Measurements from ENCODE around the gene RAB30. TPM values are rescaled to one million over a fixed set of nuclear protein-coding genes. Genes with fewer than 3 reads are reported as not detected.
A peak's percentile ranks its signal among the peaks of the same experiment; 100 is the strongest.

The RAB30 gene, protein sequence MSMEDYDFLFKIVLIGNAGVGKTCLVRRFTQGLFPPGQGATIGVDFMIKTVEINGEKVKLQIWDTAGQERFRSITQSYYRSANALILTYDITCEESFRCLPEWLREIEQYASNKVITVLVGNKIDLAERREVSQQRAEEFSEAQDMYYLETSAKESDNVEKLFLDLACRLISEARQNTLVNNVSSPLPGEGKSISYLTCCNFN
- 24.2 TPM for total RNA-seq
- long read RNA-seq, transcript RAB30-205 (5 exons, 792 nt) = major isoform, 9 of 19 reads
- long read RNA-seq, transcript RAB30-201 (5 exons, 1,393 nt) = minor isoform, 7 of 19 reads
- long read RNA-seq, partial matches to known transcripts = 0 of 19 reads
- long read RNA-seq, other reads (novel, unspliced or antisense) = 3 of 19 reads

DNA sequence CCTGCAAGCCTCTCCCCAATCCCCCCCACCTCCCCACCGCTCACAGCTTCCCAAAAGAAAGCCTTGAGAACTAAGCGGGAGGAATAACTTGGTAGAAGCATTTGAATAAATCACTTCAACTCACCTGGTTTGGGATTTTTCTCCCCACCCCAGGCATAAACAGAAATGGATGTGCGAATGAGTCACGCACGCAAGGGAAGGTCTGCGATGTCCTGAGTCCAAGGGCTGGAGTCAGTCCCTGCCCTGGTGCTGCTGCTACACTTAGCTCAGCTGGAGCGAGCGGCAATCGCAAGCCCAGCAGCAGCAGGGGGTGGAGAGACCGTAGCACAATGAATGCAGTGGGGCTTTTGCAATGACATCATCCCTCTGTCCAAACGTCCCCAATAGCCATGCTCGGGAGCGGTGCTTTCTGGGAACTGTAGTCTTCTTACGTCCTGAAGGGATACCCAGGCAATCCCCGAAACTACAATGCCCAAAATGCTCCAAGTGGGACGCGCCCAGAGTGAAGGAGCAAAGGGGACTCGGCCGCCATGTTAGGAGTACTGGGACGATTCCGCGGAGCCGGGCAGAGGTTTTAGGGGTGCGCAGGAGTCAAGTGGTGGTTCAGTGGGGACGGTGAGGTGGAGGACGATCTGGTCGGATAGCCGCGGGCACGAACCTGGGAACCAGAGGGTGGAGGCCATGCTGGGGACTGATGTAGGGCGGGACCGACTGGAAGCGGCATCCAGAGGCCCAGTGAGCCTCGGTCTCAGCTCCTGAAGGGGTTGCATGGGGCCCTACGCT is at the start of gene RAB30:
RAB30 (minus strand) TSS at position 331 of the 783 bp plus-strand sequence. CDS start 74,581 bp downstream, outside the sequence.
- intact Hi-C loops (cut with DNase I) = loop anchor here (10.0 kb wide), 2 partner anchors 83 to 147 kb away; partner anchors contain the start of gene PCF11
- peak; percentile 94 for DNase-seq
- ATAC-seq (ENCODE audit: poor library complexity) = peak; percentile 98

DNA sequence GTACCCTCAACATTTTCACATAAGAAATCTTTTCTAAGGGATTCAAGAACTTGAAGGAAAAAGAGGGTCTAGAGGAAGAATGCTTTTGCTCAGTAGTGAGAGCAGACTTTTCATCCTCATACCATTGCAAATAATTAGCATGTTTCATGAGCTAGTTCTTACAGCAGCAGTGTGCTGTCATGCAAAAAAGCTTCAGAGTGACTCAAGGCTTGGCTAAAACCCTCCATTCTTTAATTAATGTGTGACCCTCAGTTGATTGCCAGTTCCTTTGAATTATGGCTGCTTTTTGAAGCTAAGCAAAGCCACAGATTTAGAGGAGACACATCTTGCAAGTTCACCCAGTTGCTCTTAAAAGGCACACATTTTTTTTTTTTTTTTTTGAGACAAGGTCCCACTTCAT is 48.6 kb upstream of the RAB30 start:
- intact Hi-C loops (cut with DNase I) = no loop called here
- ATAC-seq (ENCODE audit: poor library complexity) = no peak
- DNase-seq = no peak

DNA sequence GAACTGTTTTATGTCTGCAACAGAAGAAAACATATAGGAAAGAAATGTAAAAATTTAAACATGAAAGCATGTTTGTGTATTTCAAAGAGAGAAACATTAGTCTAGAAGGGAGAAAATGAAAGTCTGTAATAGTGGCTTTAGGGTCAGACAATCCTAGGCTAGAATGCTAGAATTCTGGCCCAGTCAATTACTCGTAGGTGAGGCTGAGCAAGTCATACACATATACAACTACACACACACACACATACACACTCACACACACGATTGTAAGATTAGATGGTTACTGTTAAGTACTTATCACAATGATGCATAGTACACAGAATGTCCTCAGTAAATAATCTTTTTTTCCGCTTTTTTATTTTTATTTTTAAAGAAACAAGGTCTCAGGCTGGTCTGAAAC is 47.5 kb upstream of the RAB30 start:
- no peak for ATAC-seq (ENCODE audit: poor library complexity)

DNA sequence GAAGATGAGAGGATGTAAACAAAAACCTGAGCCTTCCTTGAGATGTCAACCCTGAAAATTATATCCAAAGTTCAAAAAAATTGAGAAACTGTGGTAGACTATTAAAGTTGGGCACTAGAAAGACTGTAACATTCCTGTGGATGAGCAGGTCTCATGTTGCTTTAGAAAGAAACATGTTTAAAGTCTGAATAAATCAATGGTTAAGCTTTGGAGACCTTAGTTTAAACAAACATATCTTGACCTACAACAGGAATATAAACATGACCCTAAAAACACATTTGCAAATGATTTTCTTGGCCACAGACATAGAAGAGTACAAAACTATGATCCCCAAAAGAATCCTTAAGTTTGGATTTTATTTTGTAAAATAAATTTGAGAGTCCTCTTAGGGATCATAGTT is 47.1 kb upstream of the RAB30 start:
- intact Hi-C loops (cut with DNase I) = no loop called here
- DNase-seq (no peak), ATAC-seq (ENCODE audit: poor library complexity) (no peak)

More for the DNA sequence above, 47.5 kb upstream of the RAB30 start:
- intact Hi-C loops (cut with DNase I) = no loop called here
- no peak for DNase-seq

DNA sequence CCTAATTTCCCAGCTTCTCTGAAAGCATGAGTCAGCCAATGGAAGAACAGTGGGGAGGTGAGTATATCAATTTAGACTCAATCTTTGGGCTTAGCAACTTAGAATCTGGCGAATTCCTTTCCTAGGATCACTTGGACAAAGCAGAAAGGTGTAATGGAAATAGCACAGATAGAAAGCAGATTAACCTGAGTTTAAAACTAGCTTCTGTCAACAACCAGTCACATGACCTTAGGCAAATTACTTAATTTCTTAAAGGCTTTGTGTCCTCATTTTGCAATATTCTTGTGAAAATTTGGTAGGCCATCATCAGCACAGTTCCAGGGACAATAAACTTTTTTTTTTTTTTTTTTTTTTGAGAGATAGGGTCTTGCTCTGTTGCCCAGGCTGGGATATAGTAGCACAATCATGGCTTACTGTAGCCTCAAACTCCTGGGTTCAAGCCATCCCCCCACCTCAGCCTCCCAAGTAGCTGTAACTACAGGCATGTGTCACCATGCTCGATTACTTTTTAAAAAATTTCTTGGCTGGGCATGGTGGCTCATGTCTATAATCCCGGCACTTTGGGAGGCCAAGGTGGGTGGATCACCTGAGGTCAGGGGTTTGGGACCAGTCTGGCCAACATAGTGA is 44.4 kb upstream of the RAB30 start:
- DNase-seq = no peak

DNA sequence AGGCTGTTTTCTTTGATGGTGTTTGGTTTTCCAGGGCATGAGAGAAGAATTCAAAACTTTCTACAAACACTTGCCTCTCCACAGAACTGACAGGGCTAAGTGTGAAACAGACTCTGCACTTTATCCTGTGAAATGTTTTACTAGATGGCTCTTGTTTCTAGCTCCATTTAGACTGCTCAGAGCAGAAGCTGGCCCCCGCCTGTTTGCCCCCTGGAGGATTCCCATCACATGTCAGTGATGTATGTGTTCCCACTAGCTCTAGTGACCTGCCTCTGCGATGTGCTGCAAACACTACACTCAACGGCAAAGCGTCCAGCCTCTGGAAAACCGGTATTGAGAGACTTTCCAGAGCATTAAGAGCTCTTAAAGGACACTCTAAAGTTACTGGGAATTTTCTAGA is 43.9 kb upstream of the RAB30 start:
- no peak for DNase-seq
- intact Hi-C loops (cut with DNase I) = no loop called here
- no peak for ATAC-seq (ENCODE audit: poor library complexity)

More for the DNA sequence above, 44.4 kb upstream of the RAB30 start:
- no peak for ATAC-seq (ENCODE audit: poor library complexity)
- intact Hi-C loops (cut with DNase I) = no loop called here

DNA sequence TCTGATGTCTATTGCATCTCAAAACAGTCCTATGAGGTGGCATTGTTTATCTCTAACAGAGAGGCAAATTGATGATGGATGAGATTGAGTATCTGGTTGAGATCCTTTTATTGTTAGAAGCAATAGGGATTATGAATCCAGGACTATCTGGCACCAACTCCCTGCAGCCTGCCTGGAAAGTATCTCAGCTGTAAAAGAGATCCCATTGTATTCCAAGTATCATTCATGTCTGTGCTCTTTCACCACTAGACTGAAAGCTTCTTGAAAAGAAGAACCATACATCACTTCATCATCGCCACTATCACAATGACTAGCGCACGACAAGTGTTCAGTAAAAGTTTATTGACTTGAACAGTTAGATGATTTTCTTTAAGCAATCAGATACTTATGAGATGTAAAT is 43.3 kb upstream of the RAB30 start:
- DNase-seq (no peak), ATAC-seq (ENCODE audit: poor library complexity) (no peak)
- intact Hi-C loops (cut with DNase I) = no loop called here

DNA sequence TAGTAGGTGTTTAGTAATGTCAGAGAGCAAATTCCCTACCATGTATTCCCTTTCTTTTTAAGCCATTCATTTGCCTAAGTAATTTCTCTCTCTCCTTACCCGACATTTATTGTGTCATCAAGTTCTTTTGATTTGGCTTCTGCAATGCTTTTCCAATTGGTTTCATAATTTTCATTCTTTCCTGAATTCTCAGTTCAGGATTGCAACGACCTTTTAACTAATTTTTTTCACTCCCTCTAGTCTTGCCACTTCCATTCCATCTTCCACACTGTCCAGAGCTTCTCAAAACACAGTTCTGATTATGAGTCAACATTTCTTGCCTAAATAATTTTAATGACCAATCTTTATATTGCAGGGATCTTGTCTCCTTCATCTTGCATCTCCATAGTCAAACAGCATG is 41.2 kb upstream of the RAB30 start:
- ATAC-seq (ENCODE audit: poor library complexity) (no peak), DNase-seq (no peak)
- intact Hi-C loops (cut with DNase I) = no loop called here

DNA sequence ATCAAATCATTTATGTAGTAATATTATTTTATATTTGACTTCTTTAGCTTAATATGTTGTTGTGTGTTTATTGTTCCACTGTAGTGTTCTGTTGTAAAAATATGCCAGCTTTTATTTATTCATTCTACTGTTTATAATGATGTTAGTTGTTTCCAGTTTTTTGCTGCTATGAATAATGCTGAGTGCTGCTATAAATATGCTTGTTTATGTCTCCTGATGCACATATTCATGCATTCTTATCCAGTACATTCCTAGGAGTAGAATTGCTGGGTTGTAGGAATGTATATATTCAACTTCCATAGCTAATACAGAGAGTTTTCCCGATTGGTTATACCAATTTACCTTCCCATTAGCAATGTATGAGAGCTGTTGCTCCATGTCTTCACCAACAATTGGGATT is 33.5 kb upstream of the RAB30 start:
- ATAC-seq (ENCODE audit: poor library complexity) = no peak
- intact Hi-C loops (cut with DNase I) = no loop called here
- no peak for DNase-seq

DNA sequence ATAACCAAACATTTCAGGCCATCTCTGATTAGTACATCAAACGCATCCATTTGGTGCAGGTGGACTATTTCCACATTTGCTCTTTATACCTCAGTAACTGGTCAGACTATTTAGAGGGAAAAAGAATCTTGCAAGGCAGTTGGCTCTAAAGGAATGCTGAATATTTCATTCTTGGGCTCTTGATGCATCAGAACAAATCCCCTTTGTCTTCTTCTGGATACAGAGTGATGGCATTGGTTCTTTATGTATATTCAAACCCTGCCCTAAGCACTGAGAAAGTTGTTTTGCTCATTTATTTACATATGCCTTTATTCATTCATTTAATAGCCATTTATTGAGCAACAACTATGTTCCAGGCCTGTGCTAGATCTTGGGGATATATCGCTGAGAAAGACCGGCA is 31.1 kb upstream of the RAB30 start:
- intact Hi-C loops (cut with DNase I) = no loop called here
- ATAC-seq (ENCODE audit: poor library complexity) = no peak
- DNase-seq = no peak

DNA sequence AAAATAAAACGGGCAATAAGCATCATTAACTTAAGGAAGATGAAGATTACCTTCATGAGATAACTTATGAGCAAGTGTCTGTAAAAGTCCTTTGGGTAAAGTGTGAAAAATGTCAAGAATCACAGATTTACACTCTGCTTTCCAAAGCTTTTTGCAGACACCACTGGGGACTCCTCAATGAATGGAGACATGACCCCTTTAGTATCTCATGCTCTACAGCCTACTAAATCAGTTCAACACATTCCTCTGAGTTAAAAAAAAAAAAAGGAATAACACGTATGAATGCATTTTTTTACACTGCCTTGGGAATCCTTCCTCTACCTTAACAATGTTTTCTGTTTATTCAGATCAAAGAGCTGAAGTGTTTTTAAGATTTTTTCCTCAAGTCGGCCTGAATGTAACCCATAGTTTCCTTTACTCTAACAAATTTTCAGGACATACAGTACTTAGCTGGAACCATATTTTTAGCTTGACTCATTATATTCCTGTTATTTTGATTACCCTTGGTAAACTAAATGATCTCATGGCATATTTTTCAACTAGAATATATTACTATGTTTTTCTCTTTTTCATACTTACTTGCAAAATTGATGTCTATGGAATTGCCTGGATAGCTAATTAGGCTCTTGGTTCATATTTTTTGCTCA is 25.9 kb upstream of the RAB30 start:
- DNase-seq (no peak), ATAC-seq (ENCODE audit: poor library complexity) (no peak)
- intact Hi-C loops (cut with DNase I) = no loop called here

DNA sequence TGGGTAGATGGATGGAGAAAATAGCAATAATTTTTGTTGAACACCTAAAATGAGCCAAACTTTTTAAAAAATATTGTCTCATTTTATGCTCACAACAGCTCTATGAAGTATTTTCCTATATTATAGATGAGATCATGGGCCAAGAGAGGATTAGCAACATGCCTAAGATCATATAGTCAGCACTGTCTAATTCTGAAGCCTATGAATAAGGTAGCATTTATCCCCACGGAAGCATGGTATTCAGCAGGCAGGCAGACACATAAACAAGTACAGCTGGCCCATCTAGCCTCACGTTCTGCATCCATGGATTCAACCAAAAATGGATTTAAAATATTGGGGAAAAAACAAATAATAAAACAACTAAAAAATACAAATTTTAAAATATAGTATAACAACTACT is 21.9 kb upstream of the RAB30 start:
- DNase-seq (no peak), ATAC-seq (ENCODE audit: poor library complexity) (no peak)
- intact Hi-C loops (cut with DNase I) = no loop called here

DNA sequence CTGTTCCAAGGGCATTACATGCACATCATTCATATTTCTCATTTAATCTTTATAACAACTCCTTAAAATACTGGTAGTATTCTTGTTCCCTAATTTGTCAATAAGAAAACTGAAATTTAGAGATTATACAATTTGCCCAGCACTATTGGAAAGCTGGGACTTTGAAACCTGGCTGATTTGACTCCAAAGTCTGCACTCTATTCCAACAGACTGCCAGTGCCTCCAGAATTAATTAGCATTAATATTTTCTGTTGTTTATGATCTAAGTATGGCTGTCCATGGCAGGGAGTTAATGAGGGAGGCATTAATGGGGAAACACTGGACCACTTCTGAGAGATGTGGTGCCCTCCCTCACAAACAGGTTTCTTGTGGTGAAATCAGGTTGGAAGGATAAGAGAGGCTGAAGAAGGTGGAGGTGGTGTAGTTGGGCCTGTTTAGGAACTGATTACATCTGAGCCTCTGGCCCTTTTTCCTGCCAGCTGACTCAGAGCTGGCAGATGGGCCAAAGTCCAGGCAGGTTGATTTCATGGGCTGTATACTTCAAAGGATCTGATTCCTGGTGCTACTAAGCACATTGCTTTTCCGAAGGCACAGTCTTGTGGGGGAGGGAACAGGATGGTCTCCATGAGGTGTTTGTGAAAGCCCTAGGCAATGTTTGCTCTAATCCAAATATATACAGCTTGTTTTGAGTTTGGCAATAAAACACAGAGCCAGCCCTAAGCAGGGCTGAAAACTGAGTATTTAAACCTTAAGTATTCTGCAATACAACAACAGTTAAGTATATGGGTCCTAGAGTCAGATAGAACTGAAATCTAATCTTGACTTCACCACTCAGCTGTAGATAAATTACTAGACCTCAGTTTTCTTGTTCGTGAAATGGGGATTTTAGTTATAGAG is 21.0 kb upstream of the RAB30 start:
- DNase-seq (no peak), ATAC-seq (ENCODE audit: poor library complexity) (peak; percentile 30)
- intact Hi-C loops (cut with DNase I) = no loop called here

DNA sequence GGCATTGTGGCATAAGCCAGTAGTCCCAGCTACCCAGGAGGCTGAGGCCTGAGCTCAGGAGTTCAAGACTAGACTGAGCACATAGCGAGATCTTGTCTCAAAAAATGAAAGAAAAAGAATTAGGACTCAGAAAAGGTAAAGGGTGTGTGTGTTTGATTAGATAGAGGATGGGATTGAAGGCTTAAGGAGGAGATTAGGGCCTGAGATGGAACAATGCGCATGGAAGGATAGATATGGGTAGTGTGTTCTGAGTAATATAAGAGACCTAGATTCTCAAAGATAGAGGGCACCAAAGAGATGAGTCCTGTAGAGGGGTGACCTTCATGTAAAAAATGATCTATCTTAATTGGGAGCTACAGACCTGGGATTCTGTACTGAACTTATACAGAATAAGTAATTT is 17.3 kb upstream of the RAB30 start:
- intact Hi-C loops (cut with DNase I) = no loop called here
- ATAC-seq (ENCODE audit: poor library complexity) (no peak), DNase-seq (no peak)

DNA sequence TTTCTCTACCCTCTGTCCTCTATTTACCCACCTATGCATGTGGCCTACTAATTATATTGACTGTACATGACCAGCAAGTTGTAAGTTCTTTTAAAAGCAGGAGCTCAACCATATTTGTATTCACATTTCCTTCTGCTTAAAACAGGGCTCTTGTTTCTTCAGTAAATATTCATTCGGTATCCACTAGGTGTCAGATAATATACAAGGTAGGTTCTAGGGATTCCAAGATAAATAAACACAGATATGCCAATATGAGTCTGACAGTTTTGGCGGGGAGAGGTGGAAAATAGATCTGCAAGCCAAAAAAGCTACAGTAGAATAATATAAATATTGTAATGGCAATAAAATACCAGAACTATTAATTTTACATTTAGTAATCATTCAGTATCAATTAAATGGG is 15.3 kb upstream of the RAB30 start:
- ATAC-seq (ENCODE audit: poor library complexity) = peak; percentile 25
- intact Hi-C loops (cut with DNase I) = no loop called here
- no peak for DNase-seq

DNA sequence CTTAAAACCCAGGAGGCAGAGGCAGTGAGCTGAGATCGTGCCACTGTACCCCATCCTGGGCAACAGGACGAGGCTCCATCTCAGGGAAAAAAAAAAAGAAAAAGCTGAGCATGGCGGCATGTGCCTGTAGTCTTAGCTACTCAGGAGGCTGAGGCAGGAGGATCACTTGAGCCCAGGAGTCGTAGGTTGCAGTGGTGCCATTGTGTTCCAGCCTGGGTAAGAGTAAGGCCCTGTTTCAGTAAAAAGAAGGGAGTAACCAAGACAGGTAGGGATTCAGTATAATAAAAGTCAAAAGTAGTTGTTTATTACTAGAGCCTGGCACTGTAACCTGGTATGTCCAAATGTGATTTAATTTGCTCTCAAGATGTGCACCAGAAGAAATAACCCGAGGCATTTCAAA is 8.1 kb upstream of the RAB30 start:
- ATAC-seq (ENCODE audit: poor library complexity) (no peak), DNase-seq (no peak)
- intact Hi-C loops (cut with DNase I) = loop anchor here (10.0 kb wide), 2 partner anchors 75 to 155 kb away; partner anchors contain the start of gene PCF11

DNA sequence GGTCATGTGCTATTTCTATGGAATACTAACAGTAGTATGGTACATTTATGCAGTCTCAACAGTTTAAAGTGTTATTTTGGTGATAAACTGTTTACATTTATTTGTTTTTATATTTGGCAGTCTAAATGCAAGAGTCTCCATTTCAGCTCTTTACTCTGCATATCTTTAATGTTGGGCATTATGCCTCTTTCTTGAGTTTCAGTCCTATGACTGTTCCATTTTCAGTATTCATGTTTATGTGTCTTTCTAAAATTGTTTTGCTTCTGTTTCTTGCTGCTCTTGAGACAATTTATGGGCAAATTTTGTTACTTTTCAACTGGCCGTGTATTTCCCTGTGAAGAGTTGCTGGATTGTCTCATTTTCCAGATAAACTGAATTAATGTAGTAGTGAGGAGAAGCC is 6.6 kb upstream of the RAB30 start:
- ATAC-seq (ENCODE audit: poor library complexity) = no peak
- intact Hi-C loops (cut with DNase I) = loop anchor here (10.0 kb wide), 2 partner anchors 77 to 153 kb away; partner anchors contain the start of gene PCF11
- no peak for DNase-seq

DNA sequence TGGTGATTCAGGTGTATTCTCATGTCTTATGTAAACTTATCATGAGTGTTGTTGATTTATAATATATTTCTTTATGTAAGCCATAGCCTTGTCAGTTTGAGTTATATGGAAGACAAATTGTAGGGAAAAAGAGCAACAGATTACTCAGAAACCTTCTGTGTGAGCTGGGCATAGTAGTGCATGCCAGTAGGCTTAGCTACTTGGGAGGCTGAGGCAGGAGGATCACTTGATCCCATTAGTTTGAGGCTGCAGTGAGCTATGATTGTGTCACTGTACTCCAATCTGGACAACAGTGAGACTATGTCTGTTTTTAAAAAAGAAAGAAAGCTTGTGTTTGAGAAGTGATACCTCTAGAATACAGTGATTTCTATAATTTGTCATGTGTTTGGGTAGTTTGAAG is 2.2 kb upstream of the RAB30 start:
- ATAC-seq (ENCODE audit: poor library complexity) (no peak), DNase-seq (no peak)
- intact Hi-C loops (cut with DNase I) = loop anchor here (10.0 kb wide), 2 partner anchors 81 to 149 kb away; partner anchors contain the start of gene PCF11
